HL-60 (cell line): Measurements from ENCODE around the gene APOE.

Experiments
- CTCF ChIP-seq: IDR thresholded peaks from one replicate; pipeline ENCODE4 v1.5.1; 2011; ENCODE audit warnings: low read length, control low read depth, inconsistent platforms; ENCODE audit not compliant: insufficient read depth
- GABPA ChIP-seq: IDR thresholded peaks from 2 replicates; pipeline ENCODE4 v1.6.1; 2012; ENCODE audit warnings: low read depth
- POLR2AphosphoS5 ChIP-seq: IDR thresholded peaks from 2 replicates; pipeline ENCODE4 v1.6.1; 2012; ENCODE audit warnings: low read depth
- REST ChIP-seq: IDR thresholded peaks from 2 replicates; pipeline ENCODE4 v1.6.1; 2012; ENCODE audit warnings: low read depth; ENCODE audit not compliant: insufficient replicate concordance
- SPI1 ChIP-seq: IDR thresholded peaks from 2 replicates; pipeline ENCODE4 v1.6.1; 2012; ENCODE audit warnings: low read depth, mild to moderate bottlenecking, borderline replicate concordance

- TF ChIP-seq POLR2AphosphoS5 (no peak), CTCF (no peak), REST (no peak), GABPA (no peak), SPI1 (no peak)
Observed at GRCh38 chr19:44894946-44895345, 10.7 kb upstream of the APOE start.
